Astrocyte (in vitro differentiated cells and primary cell): ENCODE measurements around the gene ISG20L2. TPM values are rescaled to one million over a fixed set of nuclear protein-coding genes. Genes with fewer than 3 reads are reported as not detected.

Experiments used
- DNase-seq: peaks from one replicate; pipeline ENCODE4 v3.0.0-alpha.2; 2010; ENCODE audit warnings: low read depth
- FAIRE-seq: peaks from 2 replicates; lab custom pipeline; 2011; peaks lifted over from hg19 to GRCh38; lab: Jason Lieb, UNC
- H2AFZ ChIP-seq: 2 replicates; pipeline ENCODE4 v1.6.0; 2012; ENCODE audit warnings: low read depth, low read length, inconsistent platforms
- H3K27ac ChIP-seq: 2 replicates; pipeline ENCODE4 v1.5.1; 2011; ENCODE audit warnings: low read depth, low read length, inconsistent platforms
- H3K27me3 ChIP-seq: 2 replicates; pipeline ENCODE4 v1.6.0; 2011; ENCODE audit warnings: low read length, inconsistent platforms; ENCODE audit not compliant: insufficient read depth
- H3K36me3 ChIP-seq: 2 replicates; pipeline ENCODE4 v1.5.1; 2011; ENCODE audit warnings: low read length, inconsistent platforms; ENCODE audit not compliant: insufficient read depth
- H3K4me1 ChIP-seq: 2 replicates; pipeline ENCODE4 v1.5.1; 2011; ENCODE audit warnings: low read length, inconsistent platforms; ENCODE audit not compliant: insufficient read depth
- H3K4me2 ChIP-seq: 2 replicates; pipeline ENCODE4 v1.6.0; 2012; ENCODE audit warnings: low read length, inconsistent platforms
- H3K4me3 ChIP-seq: 2 replicates; pipeline ENCODE4 v1.5.1; 2011; ENCODE audit warnings: low read depth, mild to moderate bottlenecking, low read length, inconsistent platforms; ENCODE audit not compliant: insufficient read depth
- H3K79me2 ChIP-seq: 2 replicates; pipeline ENCODE4 v1.6.0; 2012; ENCODE audit warnings: mild to moderate bottlenecking, low read length, inconsistent platforms; ENCODE audit not compliant: insufficient read depth
- H3K9ac ChIP-seq: 2 replicates; pipeline ENCODE4 v1.6.0; 2012; ENCODE audit warnings: mild to moderate bottlenecking, low read length, inconsistent platforms
- H3K9me3 ChIP-seq: 2 replicates; pipeline ENCODE4 v1.5.1; 2012; ENCODE audit warnings: low read depth, mild to moderate bottlenecking, low read length, inconsistent platforms; ENCODE audit not compliant: insufficient read depth
- H4K20me1 ChIP-seq: 2 replicates; pipeline ENCODE4 v1.6.0; 2012; ENCODE audit warnings: low read length, inconsistent platforms; ENCODE audit not compliant: insufficient read depth
- H3K27ac Mint-ChIP-seq: one replicate; pipeline ENCODE4 v1.8.0; 2021; ENCODE audit warnings: mild to moderate bottlenecking, mixed read lengths; ENCODE audit not compliant: unreplicated experiment
- H3K27me3 Mint-ChIP-seq: one replicate; pipeline ENCODE4 v1.8.0; 2021; ENCODE audit warnings: low read depth, mixed read lengths; ENCODE audit not compliant: unreplicated experiment
- H3K36me3 Mint-ChIP-seq: one replicate; pipeline ENCODE4 v1.8.0; 2021; ENCODE audit warnings: low read depth, mixed read lengths; ENCODE audit not compliant: unreplicated experiment
- H3K4me1 Mint-ChIP-seq: one replicate; pipeline ENCODE4 v1.8.0; 2021; ENCODE audit warnings: low read depth, mixed read lengths; ENCODE audit not compliant: unreplicated experiment
- H3K4me3 Mint-ChIP-seq: one replicate; pipeline ENCODE4 v1.8.0; 2021; ENCODE audit warnings: mild to moderate bottlenecking, moderate library complexity, mixed read lengths; ENCODE audit not compliant: unreplicated experiment
- H3K9me3 Mint-ChIP-seq: one replicate; pipeline ENCODE4 v1.8.0; 2021; ENCODE audit warnings: mild to moderate bottlenecking, mixed read lengths; ENCODE audit not compliant: unreplicated experiment
- CTCF ChIP-seq: IDR thresholded peaks from 2 replicates; pipeline ENCODE4 v1.5.1; 2011; ENCODE audit warnings: low read depth, mild to moderate bottlenecking, inconsistent platforms, low read length, moderate library complexity; ENCODE audit not compliant: insufficient read depth
- EZH2 ChIP-seq: IDR thresholded peaks from 2 replicates; pipeline ENCODE4 v1.6.1; 2012; ENCODE audit warnings: mild to moderate bottlenecking, low read length, inconsistent platforms; ENCODE audit not compliant: insufficient read depth
- total RNA-seq: library from RNA; stranded (reverse); gene quantifications from 2 replicates; pipeline ENCODE4 v1.2.1, GENCODE V29; 2021

ISG20L2 gene
- total RNA-seq, 1 donor from 2014 or later: 33.4 TPM

- no peaks in the 10 kb centered on the region for H3K9me3 ChIP-seq
- FAIRE-seq: no peak
- peaks cover 10% of the 10 kb centered on the region for H3K36me3 Mint-ChIP-seq
- H3K4me3 ChIP-seq: no peak overlapping the region
- no peak overlapping the region for H3K9ac ChIP-seq
- H3K4me2 ChIP-seq: no peak overlapping the region
- no peak overlapping the region for H3K4me3 Mint-ChIP-seq
- H3K27ac ChIP-seq: no peak overlapping the region
- no peaks in the 10 kb centered on the region for H3K27me3 Mint-ChIP-seq
- H2AFZ ChIP-seq: no peak overlapping the region
- no peak for DNase-seq
- peaks cover 3% of the 10 kb centered on the region for H3K9me3 Mint-ChIP-seq
- H3K79me2 ChIP-seq: no peaks in the 10 kb centered on the region
- H4K20me1 ChIP-seq: no peaks in the 10 kb centered on the region
- peaks cover 2% of the 10 kb centered on the region for H3K27me3 ChIP-seq
- peaks cover 25% of the 10 kb centered on the region for H3K4me1 ChIP-seq
- no peaks in the 10 kb centered on the region for H3K36me3 ChIP-seq
- TF ChIP-seq CTCF (no peak), EZH2 (no peak)
- H3K4me1 Mint-ChIP-seq: peaks cover 48% of the 10 kb centered on the region
- H3K27ac Mint-ChIP-seq: peak overlapping the region; percentile 78
Observed at GRCh38 chr1:156693848-156694689, 34.5 kb downstream of the ISG20L2 start.

- Histone ChIP-seq H3K4me1 (peaks cover 29% of the 10 kb centered on the region), H3K27ac (no peak overlapping the region), H3K9me3 (no peaks in the 10 kb centered on the region), H3K79me2 (no peaks in the 10 kb centered on the region), H3K4me3 (no peak overlapping the region), H3K9ac (no peak overlapping the region), H3K36me3 (no peaks in the 10 kb centered on the region), H2AFZ (no peak overlapping the region), H4K20me1 (no peaks in the 10 kb centered on the region), H3K4me2 (no peak overlapping the region), H3K27me3 (peaks cover 2% of the 10 kb centered on the region)
- Mint-ChIP-seq H3K36me3 (peaks cover 3% of the 10 kb centered on the region), H3K4me3 (peak overlapping the region; percentile 4), H3K27ac (peak overlapping the region; percentile 16), H3K9me3 (no peaks in the 10 kb centered on the region), H3K4me1 (peaks cover 50% of the 10 kb centered on the region), H3K27me3 (no peaks in the 10 kb centered on the region)
- no peak for FAIRE-seq
- no peak for DNase-seq
- no peak for TF ChIP-seq EZH2
- TF ChIP-seq CTCF: no peak
Observed at GRCh38 chr1:156692925-156693847, 35.4 kb downstream of the ISG20L2 start.
